Medulla oblongata (tissue), 1 donor: Measurements from ENCODE around the gene REEP6.
"Not testable (repeated sequence)": the region's sequence is repeated elsewhere in the genome, so short reads cannot be mapped to it uniquely, and the experiment has no call there.

Experiments
- DNase-seq: peaks from one replicate; pipeline ENCODE4 v3.0.0-alpha.2; 2015; ENCODE audit errors: extremely low spot score

REEP6 gene

DNA sequence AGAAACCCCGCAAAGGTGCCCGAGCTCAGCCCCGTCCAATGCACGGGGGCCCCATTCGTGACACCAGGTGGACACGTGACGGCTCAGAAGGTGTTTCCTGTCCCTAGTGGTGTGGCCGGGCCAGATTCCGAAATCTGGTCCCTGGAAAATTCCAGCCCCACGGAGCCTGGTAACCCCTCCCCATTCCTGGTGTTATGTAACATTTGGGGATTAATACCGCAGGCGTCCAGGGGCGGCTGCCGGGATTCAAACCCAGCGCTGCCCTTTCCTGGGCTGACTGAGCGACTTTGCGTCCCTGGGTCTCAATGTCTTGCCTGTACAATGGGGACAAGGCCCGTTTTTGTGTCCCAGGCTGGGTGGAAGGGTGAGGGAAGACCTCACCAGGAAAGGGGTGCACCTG lies 31.9 kb downstream of the REEP6 start:
- DNase-seq: no peak

- DNase-seq: no peak
Observed at GRCh38 chr19:1523412-1524286, 32.7 kb downstream of the REEP6 start, which contains the start of gene PLK5. Gene PLK5, plus strand, starts transcription at chr19:1524077. Its CDS starts 2,920 bp downstream, at chr19:1526997.

GRCh38 chr19:1524287-1524971 lies 33.4 kb downstream of the REEP6 start:
- DNase-seq: no peak

GRCh38 chr19:1524972-1525325 lies 34.0 kb downstream of the REEP6 start:
- no peak for DNase-seq

- no peak for DNase-seq
Observed at GRCh38 chr19:1525343-1525742, 34.4 kb downstream of the REEP6 start.

GRCh38 chr19:1526066-1526778 lies 35.2 kb downstream of the REEP6 start:
- DNase-seq: no peak

- DNase-seq: no peak
Observed at GRCh38 chr19:1526979-1527649, 36.1 kb downstream of the REEP6 start.

DNA sequence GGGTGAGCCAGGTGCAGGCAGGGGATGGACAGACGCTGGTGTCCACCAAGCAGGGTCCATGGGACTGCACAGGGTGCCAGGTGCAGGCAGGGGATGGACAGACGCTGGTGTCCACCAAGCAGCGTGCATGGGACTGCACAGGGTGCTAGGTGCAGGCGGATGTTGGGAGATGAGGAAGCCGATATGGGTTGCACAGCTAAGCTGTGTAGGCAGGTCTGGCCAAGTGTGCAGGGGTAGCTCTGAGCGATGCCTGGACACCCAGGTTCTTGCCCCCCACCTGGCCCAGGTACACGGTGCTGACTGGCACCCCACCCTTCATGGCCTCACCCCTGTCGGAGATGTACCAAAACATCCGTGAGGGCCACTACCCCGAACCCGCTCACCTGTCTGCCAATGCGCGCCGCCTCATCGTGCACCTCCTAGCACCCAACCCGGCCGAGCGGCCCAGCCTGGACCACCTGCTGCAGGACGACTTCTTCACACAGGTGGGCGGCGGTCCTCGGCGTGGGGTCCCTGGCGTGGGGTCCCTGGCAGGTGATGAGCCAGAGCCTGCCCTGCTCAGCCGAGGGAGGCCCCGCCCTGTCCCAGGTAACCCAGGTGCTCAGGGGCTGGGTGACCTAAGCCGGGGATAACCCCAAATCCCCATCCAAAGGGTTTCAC lies 36.8 kb downstream of the REEP6 start:
- DNase-seq: no peak

DNA sequence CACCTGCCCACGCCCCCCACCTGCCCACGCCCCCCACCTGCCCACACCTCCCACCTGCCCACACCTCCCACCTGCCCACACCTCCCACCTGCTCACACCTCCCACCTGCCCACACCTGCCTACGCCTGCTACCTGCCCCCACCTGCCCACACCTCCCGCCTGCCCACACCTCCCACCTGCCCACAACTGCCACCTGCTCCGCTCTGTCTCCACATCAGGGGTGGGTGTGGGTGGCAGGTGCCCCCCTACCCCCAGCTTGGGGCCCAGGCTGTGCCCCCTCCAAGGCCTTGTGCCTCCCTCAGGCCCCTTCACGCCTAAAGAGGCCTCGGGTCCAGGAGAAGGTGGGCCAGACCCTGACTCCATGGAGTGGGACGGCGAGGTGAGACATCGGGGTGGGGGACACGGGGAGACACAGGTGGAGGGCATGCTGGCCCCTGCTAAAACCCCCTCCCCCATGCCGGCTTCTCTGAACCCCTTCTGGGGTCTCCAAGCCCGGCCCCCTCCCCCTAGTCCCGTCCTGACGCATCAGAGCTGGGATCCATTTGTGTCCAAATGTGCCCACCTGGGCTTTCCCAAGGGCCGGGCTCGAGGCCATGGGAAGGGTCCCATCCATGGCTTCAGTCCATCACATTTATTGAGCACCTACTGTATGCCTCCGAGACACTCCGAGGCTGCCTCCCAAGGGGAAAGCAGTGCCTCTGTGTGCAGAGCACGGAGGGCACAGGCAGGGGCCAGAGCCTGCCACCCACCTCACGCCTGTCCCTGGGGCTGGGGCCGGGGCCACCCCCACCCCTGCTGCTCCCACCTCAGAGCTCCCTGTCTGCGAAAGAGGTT lies 37.8 kb downstream of the REEP6 start:
- no peak for DNase-seq

GRCh38 chr19:1529430-1529816 lies 38.4 kb downstream of the REEP6 start:
- DNase-seq: no peak

DNA sequence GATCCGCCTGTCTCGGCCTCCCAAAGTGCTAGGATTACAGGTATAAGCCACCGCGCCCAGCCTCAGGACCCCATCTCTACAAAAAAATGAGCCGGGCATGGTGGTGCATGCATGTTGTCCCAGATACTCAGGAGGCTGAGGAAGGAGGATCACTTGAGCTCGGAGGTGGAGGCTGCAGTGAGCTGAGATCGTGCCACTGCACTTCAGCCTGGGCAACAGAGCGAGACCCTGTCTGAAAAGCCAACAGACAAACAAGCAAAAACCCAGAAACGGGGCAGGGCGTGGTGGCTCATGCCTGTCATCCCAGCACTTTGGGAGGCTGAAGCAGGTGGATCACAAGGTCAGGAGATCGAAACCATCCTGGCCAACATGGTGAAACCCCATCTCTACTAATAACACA lies 39.9 kb downstream of the REEP6 start:
- not testable (repeated sequence) for DNase-seq

DNA sequence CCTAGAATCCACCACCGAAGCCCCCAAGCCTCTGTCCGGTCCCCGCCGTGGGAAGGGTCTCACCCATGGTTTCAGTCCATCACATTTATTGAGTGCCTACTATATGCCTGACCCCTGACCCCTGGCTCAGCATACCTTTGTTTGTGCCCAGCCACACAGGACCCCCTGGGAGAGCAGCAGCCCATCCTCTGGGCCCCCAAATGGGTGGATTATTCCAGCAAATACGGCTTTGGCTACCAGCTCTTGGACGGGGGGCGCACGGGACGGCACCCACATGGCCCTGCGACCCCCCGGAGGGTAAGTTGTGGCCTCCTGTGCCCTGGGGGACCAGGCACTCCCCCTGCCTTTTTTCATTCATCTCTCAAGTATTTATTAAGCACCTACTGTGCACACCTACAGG lies 40.6 kb downstream of the REEP6 start:
- DNase-seq: no peak

- no peak for DNase-seq
Observed at GRCh38 chr19:1532003-1532402, 41.0 kb downstream of the REEP6 start.

DNA sequence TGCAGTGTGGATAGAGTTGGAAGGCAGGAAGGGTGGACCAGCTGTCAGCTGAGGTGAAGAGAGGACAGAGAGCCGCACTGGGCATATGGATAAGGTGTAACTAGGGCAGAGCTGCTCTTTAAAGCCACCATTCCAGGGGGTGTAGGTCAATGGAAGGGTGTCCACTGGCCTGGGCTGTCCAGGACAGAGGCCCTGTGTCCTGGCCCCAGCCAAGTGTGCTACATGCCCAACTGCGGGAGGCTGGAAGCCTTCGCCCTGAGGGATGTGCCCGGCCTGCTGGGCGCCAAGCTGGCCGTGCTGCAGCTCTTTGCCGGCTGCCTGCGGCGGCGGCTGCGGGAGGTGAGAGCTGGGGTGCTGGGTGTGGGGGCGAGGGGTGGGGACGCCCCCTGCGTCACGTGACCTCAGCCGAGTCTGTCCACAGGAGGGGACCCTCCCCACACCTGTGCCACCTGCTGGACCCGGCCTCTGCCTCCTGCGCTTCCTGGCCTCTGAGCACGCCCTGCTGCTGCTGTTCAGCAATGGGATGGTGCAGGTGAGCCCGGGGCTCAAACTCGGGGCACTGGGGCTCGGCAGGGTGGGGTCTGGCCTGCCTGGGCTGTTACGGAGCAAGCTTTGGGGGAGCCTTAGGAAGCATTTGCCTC lies 42.6 kb downstream of the REEP6 start:
- no peak for DNase-seq

- no peak for DNase-seq
Observed at GRCh38 chr19:1534972-1535371, 44.0 kb downstream of the REEP6 start.

GRCh38 chr19:1535699-1536098 lies 44.7 kb downstream of the REEP6 start:
- not testable (repeated sequence) for DNase-seq

DNA sequence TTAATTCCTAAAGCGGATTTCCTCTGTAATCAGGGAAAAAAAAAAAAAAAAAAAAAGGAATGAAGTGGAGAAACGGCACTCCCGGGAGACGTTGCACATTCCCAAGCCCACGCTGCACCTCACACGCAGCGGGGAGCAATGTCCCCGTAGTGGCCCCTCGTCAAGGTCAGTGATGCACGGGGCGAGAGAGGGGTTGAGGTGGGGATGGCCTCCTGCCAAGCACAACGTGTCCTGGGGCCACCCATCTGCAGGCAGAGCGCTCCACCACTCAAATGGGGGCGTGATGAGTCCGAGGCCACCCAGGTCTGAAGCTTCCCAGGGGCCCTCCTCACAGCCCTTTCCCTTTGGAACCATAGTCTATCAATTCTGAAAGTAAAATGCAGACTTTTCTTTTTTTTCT lies 48.0 kb downstream of the REEP6 start:
- DNase-seq: no peak

DNA sequence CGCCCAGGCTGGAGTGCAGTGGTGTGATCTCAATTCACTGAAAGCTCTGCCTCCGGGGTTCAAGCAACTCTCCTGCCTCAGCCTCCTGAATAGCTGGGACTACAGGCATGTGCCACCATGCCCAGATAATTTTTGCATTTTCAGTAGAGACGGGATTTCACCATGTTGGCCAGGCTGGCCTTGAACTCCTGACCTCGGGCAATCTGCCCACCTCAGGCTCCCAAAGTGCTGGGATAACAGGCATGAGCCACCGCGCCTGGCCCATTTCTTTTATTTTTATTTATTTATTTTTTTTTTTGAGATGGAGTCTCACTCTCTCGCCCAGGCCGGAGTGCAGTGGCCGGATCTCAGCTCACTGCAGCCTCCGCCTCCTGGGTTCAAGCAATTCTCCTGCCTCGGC lies 48.8 kb downstream of the REEP6 start:
- not testable (repeated sequence) for DNase-seq

GRCh38 chr19:1540365-1540925 lies 49.5 kb downstream of the REEP6 start:
- no peak for DNase-seq
